Activated CD8-positive, alpha-beta memory T cell treated with anti-CD3 and anti-CD28 coated beads for 36 hours (primary cell): ENCODE data around the gene NGDN. TPM values are rescaled to one million over a fixed set of nuclear protein-coding genes. Genes with fewer than 3 reads are reported as not detected.
"Not testable (repeated sequence)": the region's sequence is repeated elsewhere in the genome, so short reads cannot be mapped to it uniquely, and the experiment has no call there.

Experiments used
- CTCF ChIA-PET: fragments of 350-600 bp; sonication (Branson Sonifier 250); formaldehyde crosslinking; loops from one replicate; lab custom pipeline; 2021; ENCODE audit warnings: antibody characterized with exemption; lab: Charles Lee
- POLR2A ChIA-PET: fragments of 350-600 bp; sonication (Branson Sonifier 250); formaldehyde crosslinking; loops from one replicate; lab custom pipeline; 2021; ENCODE audit warnings: antibody characterized with exemption; lab: Charles Lee
- total RNA-seq, 2 experiments: library from RNA; stranded (reverse); gene quantifications; one replicate each; pipeline ENCODE4 v1.2.3, GENCODE V29; 2021

NGDN gene, protein sequence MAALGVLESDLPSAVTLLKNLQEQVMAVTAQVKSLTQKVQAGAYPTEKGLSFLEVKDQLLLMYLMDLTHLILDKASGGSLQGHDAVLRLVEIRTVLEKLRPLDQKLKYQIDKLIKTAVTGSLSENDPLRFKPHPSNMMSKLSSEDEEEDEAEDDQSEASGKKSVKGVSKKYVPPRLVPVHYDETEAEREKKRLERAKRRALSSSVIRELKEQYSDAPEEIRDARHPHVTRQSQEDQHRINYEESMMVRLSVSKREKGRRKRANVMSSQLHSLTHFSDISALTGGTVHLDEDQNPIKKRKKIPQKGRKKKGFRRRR
- 10 to 100 TPM; 71.0 to 74.1 TPM for total RNA-seq

DNA sequence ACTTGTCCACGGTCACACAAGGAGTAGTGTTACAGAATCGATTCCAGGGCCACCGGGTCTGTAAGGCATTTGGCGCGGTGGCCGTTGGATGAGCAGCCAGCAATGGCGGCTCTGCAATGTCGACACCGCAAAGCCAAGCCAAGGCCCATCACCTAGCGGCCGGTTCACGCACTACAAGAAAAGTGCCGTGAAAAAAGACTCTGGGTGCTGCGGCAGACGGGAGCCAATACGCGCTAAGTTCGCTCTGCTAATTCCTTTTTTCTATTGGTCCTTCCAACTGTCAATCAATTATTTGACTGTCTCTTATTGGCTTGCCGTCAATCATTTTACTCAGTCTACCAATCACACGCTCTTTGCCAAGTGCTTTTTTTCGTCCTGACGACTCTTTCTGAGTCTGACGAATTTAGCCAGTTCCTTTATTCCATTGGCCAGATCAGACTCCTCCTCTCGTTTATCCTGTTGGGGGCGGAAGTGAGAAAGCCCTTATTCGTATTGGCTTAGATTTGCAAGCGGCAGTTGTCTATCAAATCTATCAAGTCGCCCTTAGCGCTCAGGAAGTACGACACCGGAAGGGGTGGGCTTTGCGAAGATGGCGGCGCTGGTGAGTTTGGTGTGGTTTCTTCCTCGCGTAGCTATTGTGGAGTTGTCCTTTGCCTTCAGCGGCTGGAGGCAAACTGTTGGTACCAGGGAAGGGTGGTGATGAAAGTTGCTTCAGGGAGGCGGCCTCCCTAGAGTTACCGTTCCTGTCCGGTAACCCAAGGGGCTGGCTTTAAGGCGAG, at the start of gene NGDN:
Gene NGDN (plus strand): TSS at position 577 of the 779 bp plus-strand sequence. CDS start 13 bp downstream, at position 590.
- ChIA-PET POLR2A (interaction anchor here (1.0 kb wide), 1 partner anchor 148 kb away, joined by 3 read pairs; the partner anchor contains the start of gene PABPN1), CTCF (no interaction called here)

DNA sequence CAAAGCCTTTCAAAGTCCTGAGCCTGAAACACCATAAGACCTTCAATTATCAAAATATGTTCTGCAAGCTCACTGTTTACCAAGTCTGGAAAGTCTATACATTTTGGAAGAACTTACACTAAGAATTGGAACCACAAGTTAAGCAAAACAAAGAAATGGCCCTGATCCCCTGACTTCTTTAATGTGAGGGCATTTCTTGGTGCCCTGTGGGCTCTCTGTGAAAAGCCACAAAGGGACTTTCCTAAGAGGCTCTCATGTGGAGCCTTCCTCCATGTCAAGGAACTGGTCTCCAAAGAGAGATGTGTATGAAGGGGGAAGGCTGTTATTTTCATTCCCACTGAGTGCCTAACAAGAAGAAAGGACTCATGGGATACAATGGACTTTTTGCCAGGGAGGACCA, 47.9 kb upstream of the NGDN start:
- ChIA-PET CTCF (interaction anchor here (1.6 kb wide), 1 partner anchor 41 kb away, joined by 5 read pairs; no protein-coding TSS in a partner anchor), POLR2A (interaction anchor here (0.7 kb wide), 1 partner anchor 120 kb away, joined by 3 read pairs; no protein-coding TSS in a partner anchor)

DNA sequence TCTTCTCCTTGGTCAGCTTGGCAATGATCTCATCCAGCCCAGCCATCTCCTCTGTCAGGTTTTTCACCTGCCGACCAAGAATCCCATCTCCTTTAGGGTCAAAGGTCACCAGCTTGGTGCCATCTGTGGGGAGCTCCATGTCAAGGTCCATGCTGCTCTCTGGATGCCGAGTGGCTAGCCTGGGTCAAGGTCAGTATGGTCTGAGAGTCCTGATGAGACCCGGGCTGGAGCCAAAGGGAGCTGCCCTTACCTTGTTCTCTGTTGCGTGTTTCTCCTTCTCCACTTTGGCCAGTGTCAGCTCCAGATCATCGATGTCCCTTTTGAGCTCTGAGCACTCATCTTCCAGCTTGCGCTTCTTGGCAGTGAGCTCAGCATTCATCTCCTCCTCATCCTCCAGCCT, 45.8 kb upstream of the NGDN start:
- POLR2A ChIA-PET, result no interaction called here
- CTCF ChIA-PET, result interaction anchor here (1.2 kb wide), 1 partner anchor 44 kb away, joined by 4 read pairs; no protein-coding TSS in a partner anchor

DNA sequence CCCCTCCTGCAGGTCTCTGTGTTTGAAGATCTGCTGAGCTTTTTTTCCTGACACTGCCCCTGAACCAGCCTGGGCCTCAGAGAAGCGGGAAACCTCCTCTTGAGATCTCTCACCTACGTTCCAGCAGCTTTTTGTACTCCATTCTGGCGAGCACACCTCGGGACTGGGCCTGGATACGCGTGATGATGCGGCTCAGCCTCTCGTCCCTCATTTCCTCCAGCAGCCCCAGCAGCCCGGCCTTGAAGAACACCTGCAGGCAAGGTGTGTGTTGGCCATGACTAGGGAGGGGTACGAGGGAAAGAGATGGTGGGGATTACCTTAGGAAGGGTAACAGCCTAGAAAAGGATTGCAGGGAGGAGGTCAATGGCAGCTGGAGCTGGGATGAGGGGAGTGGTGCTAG, 44.3 kb upstream of the NGDN start:
- ChIA-PET CTCF (no interaction called here), POLR2A (no interaction called here)

DNA sequence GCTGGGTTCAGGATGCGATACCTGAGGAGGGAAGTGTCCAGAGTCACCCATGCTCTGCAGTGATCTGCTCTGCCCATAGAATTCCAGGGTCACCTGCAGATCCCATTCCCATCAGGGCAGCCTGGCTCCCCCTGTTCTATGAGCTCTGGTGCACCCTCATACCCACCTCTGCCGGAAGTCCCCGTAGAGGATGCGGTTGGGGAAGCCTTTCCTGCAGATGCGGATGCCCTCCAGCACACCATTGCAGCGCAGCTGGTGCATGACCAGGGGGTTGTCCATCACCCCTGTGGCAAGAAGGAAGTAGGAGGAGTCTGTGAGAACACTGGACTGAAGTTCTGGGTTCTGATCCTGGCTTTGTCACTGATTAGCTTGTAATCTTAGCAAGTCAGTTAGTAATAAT, 43.7 kb upstream of the NGDN start:
- POLR2A ChIA-PET, result interaction anchor here (0.6 kb wide), 1 partner anchor 472 kb away, joined by 3 read pairs; no protein-coding TSS in a partner anchor
- CTCF ChIA-PET, result not testable (repeated sequence)

DNA sequence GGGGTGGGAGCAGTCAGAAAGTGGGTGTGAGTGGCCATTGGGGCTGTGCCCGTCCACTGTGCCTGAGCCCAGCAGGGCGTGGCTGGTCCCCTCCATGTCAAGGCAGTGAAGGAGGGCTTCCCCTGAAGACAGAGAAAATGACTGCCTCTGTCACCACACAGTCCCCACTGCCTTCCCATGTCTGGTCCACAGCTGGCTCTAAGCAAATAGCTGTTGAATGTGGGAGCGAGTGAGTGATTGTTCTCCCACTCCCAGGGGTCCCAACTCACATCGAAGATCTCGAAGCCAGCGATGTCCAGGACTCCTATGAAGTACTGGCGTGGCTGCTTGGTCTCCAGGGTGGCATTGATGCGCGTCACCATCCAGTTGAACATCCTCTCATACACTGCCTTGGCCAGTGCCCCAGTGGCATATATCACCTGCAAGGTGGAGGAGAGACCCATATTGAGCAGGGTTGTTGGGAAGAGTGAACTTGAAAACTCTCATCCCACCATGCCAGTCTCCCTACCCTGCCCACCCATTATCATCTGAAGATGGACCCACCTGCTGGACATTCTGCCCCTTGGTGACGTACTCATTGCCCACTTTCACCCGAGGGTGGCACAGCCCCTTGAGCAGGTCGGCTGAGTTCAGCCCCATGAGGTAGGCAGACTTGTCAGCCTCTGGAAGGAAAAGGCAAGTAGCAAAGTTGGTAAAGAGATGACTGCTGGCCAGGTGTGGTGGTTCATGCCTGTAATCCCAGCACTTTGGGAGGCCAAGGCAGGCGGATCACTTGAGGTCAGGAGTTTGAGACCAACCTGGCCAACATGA, 40.6 kb upstream of the NGDN start:
- ChIA-PET POLR2A (no interaction called here), CTCF (no interaction called here)

DNA sequence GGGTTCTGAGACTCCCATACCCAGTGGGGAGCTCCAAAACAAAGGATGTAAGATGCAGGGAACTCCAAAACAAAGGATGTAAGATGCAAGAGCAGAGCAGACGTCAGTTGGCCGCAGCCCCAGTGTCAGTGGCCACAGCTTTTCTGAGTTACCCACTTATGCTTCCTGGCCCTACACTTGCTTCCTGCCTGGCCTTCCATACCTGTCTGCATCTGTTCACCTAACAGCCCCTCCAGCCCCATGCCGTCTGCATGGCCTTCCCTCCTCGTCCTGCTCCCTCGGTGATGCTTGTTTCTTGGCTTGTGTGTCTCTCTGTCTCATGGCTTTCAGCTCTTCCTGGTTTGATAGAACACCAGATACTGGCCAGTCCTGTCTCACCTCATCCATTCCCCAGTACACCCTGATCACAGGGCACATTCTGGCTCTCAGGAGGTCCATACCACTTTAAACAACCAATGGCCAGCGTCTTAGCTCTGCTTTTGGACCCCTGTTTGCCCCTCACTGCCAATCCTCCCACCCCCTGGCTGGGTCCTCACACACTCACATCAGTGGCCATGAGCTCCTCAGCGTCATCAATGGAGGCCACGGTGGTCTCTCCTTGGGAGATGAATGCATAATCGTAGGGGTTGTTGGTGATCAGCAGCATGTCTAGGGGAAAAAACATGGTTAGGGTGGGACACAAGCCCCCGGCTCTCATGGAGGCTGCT, 39.3 kb upstream of the NGDN start:
- ChIA-PET CTCF (no interaction called here), POLR2A (no interaction called here)

DNA sequence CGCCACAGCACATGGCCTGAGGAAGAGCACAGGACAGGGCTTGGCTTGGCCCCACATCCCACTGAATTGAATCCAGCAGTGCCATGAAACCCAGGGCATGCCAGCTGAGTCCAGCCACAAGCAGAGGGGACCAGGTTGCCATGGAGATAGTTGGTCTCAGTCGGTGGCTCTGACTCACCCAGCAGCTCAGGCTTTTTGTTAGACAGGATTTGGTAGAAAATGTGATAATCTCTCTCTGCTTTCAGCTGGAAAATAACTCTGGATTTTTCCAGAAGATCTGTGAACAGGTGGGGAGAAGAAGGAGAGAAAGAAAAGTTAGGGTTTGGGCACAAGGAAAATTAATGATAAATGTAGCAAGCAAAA, 38.8 kb upstream of the NGDN start:
- ChIA-PET POLR2A (no interaction called here), CTCF (no interaction called here)

DNA sequence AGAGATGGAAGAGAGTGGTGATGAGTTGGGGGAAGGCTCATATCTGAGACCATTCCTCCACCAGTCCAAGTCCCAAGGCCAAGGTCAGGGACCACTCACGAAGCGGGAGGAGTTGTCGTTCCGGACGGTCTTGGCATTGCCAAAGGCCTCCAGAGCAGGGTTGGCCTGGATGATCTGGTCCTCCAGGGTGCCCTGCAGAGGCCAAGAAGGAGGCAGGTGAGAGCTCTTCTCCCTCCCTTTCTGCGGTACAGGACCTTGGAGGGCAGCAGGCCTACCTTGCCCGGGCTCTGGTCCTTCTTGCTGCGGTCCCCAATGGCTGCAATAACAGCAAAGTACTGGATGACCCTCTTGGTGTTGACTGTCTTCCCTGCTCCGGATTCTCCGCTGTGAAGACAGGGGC, 38.0 kb upstream of the NGDN start:
- ChIA-PET POLR2A (no interaction called here), CTCF (no interaction called here)

DNA sequence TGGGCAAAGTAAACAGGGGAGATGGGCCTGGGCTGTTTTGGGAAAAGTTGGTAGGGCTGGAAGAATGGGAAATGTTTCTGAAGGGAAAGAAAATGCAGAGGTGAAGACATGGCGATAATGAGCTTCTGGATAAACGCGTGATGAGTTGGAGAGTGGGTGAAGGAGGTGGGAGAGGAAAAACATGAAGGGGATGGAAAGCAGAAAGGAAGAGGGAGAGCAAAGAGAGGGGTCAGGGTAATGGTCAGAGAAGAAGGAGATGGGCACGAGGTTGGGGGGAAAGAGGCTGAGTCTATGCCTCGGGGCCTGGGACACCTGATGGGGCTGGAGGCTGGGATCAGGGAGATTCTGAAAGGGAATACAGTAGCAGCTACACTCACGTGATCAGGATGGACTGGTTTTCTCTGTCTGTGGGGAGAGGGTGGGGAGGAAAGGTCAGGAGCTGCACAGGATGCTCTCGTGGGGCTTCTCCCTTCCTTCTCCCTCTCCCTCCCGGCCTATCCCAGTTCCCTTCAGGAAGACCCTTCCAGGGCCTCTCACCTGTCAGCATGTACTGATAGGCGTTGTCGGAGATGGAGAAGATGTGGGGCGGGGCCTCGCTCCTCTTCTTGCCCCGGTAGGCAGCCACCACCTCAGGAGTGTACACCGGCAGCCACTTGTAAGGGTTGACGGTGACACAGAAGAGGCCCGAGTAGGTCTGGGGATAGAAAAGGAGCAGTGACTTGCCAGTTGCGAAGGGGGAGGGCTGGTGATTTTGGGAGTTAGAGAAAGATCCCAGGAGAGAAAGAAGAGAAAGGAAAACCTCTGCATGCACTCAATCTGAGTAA, 37.2 kb upstream of the NGDN start:
- CTCF ChIA-PET, result no interaction called here
- POLR2A ChIA-PET, result no interaction called here

DNA sequence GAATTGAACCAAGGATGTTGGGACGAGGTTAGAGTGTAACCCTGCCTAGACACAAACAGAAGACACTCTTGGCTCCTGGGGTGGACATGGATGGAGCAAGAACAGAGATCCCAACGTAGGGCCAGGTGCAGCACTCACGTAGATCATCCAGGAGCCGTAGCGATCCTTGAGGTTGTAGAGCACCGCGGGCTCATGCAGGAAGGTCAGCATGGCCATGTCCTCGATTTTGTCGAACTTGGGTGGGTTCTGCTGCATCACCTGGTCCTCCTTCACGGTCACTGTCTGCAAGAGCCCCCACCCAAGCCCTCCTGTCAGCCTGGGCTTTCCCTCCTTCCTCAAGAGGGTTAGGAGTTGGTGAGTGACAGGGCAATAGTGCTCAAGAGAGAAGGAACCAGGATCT, 36.6 kb upstream of the NGDN start:
- POLR2A ChIA-PET, result no interaction called here
- CTCF ChIA-PET, result no interaction called here

DNA sequence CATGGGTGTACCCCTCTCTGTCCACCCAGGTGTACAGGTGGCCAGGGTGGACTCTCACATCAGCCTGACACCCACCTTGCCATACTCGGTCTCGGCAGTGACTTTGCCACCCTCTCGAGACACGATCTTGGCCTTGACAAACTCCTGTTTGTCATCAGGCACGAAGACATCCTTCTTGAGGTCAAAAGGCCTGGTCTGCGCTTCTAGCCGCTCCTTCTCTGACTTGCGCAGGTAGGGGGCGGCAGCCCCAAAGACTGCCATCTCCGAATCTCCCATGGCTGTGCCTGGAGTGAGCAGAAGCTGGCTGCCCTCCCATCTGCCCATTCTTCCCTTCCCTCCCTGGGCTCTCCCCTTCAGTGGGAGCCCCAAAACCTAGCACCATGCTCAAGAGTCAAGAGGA, 36.0 kb upstream of the NGDN start:
- CTCF ChIA-PET, result no interaction called here
- POLR2A ChIA-PET, result no interaction called here

DNA sequence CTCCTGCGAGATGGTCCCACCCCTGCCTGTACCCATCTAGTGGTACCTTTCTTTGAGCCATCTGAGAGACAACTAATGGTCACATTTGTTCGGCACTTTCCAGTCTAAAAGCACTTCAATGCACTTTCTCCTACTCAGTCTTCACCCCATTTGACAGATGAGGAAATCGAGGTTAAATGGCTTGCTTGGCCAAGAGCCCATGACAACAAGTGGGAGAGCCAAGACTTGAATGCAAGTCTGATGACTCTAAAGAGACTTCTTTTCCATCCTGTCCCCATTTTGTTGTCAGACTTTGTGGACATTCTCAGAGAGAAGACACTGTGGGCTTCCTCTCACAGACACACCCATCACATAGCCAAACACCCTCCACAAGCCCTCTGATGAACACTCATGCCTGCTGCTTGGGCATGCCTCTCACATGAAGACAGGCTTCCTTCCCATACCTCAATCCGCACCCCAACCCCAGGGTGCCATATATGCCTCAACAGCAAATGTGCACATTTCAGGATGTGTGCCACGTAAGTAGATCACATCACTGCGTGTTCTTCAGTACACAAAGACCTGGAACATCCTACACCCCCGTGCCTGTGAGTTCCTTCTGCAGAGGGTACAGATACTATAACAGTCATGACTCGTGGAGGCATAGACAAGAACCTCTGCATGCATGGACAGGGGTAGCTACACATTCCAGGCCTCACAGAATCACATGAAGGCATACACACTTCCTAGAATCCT, 34.8 kb upstream of the NGDN start:
- ChIA-PET CTCF (no interaction called here), POLR2A (no interaction called here)

DNA sequence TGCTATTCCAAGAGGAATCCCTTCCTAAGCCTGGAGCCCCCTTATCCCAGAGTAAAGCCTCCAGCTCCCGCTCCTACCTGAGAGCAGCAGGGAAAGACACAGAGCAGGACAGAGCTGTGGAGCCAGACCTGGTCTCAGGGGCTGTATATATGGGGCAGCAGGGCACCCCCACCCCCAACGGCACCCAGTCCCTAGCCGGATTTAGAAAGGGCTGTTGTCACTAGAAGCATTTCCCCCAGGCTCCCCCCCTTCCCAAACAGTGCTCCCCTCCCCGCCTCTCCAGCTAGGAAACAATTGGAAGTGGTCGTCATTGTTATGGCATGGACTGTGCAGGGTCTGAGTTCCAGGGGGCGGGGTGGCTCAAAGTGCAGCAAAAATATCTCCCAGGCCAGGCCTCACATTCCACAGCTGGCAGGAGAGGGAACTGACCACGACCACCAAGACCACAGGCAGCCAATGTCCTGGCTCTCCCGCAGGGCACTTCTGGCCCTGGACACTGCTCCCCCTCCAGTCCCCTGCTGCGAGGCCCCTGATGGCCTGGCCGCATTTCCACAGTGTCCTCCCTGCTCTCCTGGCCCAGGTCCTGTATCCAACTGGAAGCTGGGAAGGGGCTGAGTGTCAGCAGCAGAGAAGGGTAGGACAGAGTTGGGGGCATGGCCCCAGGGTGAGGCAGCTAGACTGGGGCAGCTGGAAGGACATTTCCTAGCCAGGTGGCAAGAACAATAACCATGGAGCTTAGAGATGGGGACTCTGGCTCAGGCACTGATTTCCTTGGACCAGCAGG, 33.8 kb upstream of the NGDN start, which contains the start of gene MYH7:
Gene MYH7 (minus strand): TSS at position 118 of the 784 bp plus-strand sequence. CDS start 1,928 bp downstream, outside the sequence.
- CTCF ChIA-PET, result no interaction called here
- POLR2A ChIA-PET, result no interaction called here

DNA sequence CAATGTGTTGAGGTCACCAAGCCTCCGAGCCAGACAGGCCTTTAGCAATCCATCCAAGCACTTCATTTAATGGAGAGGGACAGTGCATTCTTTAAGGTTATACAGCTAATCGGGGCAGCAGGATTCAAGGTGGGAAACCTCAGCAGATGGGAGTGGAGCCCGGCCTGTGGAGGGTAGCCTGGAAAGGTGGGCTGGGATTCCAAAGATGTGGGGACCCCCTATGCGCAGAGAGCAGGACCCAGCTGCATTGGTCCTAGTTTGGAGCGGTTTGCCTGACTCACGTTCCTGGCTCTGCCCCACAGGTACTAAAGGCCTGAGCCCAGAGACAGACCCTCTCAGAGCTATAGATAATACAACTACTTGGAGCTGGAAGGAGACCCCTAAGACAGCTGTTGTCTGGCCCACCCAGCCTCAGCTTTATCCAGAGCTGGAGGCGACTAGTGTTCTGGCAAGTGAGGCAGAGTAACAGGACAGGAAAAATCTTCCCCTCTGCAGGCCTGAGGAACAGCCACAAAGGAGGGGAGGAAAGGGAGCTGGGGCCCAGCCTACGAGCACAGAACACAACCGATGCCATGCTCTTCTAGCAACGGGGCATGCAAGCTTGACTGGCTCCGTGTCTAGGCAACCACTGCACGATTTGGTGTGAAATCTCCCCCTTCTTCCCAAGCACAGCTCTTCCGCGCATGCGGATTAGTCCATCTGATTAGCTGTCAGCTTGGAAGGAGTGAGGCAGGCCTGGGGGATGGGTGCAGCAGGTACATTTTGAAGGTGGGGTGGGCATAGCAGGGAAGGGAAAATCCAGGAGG, 33.0 kb upstream of the NGDN start:
- ChIA-PET CTCF (no interaction called here), POLR2A (no interaction called here)
